Activated T-cell treated with anti-CD3 and anti-CD28 coated beads for 48 hours (primary cell): ENCODE results near the gene SDSL.

Experiments
- DNase-seq: peaks from one replicate; pipeline ENCODE4 v3.0.0-alpha.2; 2020; ENCODE audit warnings: low read depth

Gene SDSL

DNA sequence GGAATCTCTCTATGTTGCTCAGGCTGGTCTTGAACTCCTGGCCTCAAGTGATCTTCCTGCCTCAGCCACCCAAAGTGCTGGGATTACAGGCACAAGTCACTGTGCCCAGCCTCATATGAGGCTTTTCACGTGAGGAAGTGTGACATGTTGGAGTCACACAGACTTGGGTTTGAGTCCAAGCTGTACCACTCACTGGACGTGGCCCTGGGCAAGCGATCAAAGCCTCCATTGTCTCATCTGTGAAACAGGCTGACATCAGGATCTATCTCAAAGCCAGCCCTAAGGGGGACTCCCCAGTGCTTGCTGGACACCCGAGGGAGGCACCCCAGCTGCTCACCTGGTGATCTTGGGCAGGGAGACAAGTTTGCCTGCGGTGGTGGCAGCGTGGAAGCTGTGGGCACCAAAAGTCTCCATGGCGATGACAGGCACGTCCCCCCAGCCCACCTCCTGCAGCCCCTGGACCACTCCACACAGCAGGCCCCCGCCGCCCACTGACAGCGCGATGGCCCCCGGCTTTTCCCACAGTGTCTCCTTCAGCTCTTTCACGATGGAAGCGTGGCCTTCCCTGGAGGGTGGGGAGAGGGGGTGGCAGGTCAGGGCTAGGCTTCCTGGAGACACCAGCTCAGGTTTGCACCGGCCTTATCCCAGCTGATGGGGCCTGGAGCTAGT is 25.2 kb upstream of the SDSL start:
- DNase-seq = no peak

DNA sequence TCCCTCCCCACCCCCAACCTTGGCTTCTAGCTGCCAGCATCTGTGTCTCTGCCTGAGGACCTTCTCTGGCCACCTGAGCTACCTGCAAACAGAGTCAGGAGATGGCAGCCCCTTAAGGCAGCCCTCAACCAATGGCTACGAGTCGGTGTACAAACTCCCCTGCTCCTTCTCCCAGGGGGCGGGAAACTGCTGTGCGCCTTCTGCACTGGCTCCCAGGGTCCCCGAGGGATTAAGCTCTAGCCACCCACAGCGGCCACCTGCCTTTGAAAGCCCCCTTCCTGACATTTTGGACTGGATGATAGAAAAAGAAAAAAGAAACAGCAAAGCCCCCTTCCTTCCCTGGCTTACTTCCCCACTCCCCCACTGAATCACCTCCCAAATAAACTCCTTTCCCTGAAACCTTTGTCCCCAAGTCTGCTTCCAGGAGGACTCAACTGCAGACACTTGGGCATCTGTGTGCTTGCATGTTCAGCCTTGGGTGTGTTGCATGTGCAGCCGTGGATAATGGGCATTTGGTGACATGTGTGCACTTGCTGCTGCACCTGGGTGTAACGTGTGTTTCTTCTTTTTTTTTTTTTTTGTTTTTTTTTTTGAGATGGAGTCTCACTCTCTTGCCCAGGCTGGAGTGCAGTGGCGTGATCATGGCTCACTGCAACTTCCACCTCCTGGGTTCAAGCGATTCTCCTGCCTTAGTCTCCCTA is 24.5 kb upstream of the SDSL start:
- DNase-seq = no peak

GRCh38 chr12:113398346-113399290 is 23.6 kb upstream of the SDSL start:
- DNase-seq = no peak

DNA sequence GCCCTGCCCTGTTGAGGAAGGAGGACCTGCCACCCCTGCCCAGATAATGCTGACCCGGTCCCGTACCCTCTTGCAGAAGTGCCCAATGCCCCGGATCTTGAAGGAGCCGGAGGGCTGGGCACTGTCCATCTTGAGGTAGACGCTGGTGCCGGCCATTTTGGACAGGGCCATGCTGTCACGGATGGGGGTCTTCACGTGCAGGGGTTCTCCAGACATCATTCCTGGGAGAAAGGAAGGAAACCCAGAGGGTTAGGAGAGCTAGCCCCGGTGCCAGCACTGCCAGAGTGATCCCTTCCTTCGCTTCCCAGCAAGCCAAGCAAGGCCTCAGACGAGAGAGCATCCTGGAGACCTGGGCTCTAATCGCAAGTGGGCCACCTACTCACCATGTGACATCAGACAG is 22.7 kb upstream of the SDSL start:
- DNase-seq = no peak

- DNase-seq = no peak
Measured at GRCh38 chr12:113400362-113400761, 21.8 kb upstream of the SDSL start.

- no peak for DNase-seq
Measured at GRCh38 chr12:113401066-113402000, 20.8 kb upstream of the SDSL start.

- no peak for DNase-seq
Measured at GRCh38 chr12:113402586-113403260, 19.5 kb upstream of the SDSL start.

DNA sequence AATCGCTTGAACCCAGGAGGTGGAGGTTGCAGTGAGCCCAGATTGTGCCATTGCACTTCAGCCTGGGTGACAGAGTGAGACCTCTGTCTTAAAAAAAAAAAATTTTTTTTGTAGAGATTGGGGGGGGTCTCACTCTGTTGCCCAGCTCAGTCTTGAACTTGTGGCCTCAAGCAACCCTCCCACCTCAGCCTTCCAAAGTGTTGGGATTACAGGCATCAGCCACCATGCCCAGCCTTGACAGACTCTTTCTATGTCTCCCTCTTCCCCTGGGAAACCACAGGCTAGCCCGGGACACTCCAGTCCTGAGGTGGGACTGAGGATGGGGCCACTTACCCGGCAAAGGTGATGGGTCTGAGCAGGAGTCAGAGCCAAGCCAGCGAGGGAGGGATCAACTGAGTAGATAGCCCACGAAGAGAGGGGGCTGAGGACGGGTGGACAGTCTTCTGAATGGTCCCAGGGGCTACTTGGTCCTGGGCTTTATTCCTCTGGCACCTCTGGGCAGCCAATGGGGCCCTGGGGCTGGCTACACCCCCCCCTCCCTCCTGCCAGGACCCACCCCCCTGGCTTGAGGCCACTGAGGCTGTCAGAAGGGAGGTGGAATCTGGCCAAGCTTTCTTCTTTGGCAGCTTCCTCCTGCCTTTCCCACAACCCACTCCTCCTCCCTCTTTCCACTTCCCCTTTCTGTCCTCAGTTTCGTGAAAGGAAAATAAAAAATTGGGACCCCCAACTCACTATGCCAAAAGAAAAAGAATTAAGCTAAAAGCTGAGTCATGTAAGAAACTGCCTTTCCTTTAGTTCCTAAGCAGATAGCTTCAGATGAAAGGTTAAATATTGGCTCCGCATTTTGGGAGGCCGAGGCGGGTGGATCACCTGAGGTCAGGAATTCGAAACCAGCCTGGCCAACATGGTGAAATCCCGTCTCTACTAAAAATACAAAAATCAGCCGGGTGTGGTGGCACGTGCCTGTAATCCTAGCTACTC is 18.5 kb upstream of the SDSL start, which contains the start of gene SDS:
Gene SDS, minus strand, starts transcription at position 453 of the 981 bp plus-strand sequence. CDS start 4,179 bp downstream, outside the sequence.
- DNase-seq = no peak

DNA sequence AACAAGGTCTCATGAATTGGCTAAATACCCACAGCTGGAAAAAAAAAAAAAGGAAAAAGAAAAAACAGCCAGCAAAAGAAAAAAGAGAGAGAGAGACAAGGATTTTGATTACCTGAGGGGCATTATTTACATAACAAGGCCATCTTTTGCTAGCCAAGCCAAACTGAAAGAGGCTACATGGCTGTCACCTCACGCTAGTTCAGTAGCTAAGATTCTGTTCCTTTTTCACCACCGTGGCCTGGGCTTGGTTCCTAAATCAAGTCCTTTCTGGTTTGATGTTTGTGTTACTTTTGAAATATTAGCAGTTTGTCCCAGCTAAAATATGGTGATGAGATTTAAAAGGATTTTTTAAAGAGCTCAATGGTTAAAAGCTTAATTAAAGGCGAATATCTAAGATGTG is 16.5 kb upstream of the SDSL start:
- no peak for DNase-seq

- DNase-seq = no peak
Measured at GRCh38 chr12:113407931-113408600, 14.1 kb upstream of the SDSL start.

- DNase-seq = no peak
Measured at GRCh38 chr12:113408756-113409298, 13.4 kb upstream of the SDSL start.

DNA sequence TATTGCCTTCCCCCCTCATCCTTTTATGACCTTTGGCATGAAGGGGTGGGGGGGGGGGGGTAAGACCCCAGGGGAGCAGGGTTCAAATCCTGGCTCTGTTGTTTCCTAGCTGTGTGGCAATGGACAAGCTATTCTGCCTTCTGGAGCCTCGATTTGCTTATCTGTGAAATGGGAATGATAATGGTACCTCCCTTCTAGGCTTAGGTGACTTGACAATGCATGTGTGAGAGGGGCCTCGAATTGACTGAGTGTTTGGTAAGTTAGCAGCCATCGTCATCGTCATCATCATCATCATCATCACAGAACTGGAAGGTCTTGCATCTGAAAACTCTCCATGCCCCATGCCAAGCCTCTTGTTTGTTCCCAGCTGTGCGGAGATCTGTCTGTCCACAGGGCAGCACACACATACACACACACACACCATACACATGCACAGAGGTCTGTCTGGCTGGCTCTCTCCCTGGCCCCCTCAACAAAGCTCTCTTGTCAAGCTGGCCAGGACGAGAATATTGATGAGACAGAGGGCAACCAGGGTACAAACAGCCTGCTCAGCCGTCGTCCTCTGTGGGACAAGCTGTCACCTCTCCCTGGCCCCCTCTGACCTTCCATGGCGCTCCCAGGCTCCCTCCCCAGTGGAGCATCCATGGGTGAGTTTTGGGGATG is 12.6 kb upstream of the SDSL start:
- no peak for DNase-seq

DNA sequence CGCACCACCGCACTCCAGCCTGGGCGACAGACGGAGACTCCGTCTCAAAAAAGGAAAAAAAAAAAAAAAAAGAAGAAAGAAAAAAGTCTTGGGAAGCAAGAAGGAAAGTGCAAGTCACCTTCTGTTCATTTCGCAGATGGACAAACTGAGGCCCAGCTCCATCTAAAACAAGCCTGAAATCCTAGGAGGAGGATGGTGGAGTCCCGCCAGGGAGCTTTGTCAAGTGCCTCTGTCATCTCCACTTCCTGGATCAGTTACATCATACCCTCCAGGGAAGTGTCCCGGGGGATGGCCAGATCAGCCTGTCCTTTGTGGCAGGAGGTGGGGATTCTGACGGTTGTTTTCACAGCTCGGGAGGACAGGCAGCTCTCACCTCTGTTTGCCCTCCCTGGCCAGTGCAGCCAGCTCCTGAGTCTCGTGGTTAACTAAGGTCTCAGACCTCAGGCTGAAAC is 8.7 kb upstream of the SDSL start:
- DNase-seq = no peak

DNA sequence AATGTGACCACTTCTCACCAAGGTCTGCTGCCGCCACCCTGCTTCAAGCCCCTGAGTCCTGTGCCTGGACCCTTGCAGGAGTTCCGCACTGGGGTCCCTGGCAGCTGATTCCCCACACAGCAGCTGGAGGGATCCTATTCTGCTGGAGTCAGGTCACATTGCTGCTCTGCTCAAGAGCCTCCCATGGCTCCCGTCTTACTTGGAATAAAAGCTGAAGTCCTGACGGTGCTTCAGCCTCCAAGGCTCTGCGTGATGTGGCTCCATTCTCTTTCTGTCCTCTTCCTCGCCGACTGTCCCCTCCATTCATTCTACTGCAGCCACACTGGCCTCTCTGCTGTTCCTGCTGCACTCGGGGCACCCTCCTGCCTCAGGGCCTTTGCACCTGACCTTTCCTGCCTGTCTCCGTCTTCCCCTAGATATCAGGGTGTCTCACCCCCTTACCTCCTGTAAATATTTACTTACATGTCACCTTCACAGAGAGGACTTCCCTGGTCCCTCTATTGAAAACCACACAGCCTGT is 7.6 kb upstream of the SDSL start:
- no peak for DNase-seq

DNA sequence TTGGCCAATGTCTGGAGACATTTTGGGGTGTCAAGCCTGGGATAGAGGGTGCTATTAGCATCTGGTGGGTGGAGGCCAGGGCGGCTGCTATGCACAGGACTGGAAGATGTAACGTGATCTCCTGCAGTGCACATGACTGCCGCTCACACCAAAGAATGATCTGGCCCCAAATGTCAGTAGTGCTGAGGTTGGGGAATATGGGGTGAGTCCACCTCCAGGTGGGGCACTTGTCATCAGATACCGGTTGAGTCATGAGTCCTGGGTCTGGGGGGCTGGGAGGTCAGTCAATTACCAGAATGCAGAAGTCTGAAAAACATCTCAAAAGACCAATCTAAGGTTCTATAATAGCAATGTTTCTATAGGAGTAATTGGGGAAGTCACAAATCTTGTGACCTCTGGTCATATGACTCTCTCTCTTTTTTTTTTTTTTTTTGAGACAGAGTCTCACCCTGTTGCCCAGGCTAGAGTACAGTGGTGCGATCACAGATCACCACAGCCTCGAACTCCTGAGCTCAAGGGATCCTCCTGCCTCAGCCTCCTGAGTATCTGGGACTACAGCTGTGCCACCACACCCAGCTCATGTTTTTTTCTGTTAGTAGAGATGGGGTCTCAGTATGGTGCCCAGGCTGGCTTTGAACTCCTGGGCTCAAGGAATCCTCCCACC is 6.0 kb upstream of the SDSL start:
- DNase-seq = no peak

GRCh38 chr12:113418213-113418879 is 3.8 kb upstream of the SDSL start:
- DNase-seq = no peak
